ENCODE data around the gene PLD5.

DNA sequence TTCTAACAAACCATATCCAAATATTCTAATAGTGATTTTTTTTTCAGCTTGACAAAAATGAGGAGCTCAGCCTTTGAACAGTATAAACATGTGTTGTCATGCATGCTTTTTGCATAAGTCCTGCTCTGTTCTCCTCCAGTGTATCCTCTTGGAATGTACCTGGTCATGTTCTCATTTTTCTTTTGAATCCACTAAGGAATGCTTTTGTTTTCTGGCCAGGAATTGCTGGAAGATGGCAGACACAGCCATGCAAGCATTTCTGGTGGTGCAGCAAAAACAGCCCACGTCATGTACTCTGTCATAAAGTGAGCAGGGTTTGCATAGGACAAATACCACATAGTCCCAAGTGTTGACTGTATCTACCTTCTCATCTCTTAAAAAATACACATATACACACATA is 11.5 kb upstream of the PLD5 start:
- TF ChIP-seq, protein P1, sequence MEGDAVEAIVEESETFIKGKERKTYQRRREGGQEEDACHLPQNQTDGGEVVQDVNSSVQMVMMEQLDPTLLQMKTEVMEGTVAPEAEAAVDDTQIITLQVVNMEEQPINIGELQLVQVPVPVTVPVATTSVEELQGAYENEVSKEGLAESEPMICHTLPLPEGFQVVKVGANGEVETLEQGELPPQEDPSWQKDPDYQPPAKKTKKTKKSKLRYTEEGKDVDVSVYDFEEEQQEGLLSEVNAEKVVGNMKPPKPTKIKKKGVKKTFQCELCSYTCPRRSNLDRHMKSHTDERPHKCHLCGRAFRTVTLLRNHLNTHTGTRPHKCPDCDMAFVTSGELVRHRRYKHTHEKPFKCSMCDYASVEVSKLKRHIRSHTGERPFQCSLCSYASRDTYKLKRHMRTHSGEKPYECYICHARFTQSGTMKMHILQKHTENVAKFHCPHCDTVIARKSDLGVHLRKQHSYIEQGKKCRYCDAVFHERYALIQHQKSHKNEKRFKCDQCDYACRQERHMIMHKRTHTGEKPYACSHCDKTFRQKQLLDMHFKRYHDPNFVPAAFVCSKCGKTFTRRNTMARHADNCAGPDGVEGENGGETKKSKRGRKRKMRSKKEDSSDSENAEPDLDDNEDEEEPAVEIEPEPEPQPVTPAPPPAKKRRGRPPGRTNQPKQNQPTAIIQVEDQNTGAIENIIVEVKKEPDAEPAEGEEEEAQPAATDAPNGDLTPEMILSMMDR (IDR thresholded peaks at IDR 0.05; ENCODE audit: low read length) = no peak
- no peak for TF ChIP-seq EZH2phosphoT487 (IDR thresholded peaks at IDR 0.05; ENCODE audit: low read length)

Measured in MM.1S (cell line).